Activated naive CD4-positive, alpha-beta T cell treated with anti-CD3 and anti-CD28 coated beads for 36 hours (primary cell): ENCODE data around the gene RPS6KA4. TPM values are rescaled to one million over a fixed set of nuclear protein-coding genes. Genes with fewer than 3 reads are reported as not detected.

ENCODE experiments used
- CTCF ChIA-PET: fragments of 350-600 bp; sonication (Branson Sonifier 250); formaldehyde crosslinking; loops from one replicate; lab custom pipeline; 2021; ENCODE audit warnings: antibody characterized with exemption; lab: Charles Lee
- DNase-seq: peaks from one replicate; pipeline ENCODE4 v3.0.0-alpha.2; 2020
- H3K27ac Mint-ChIP-seq: one replicate; pipeline ENCODE4 v1.8.0; 2021; ENCODE audit warnings: mild to moderate bottlenecking, mixed read lengths
- H3K27me3 Mint-ChIP-seq: one replicate; pipeline ENCODE4 v1.8.0; 2021; ENCODE audit warnings: low read depth, mixed read lengths
- H3K36me3 Mint-ChIP-seq: one replicate; pipeline ENCODE4 v1.8.0; 2021; ENCODE audit warnings: low read depth, mixed read lengths
- H3K4me1 Mint-ChIP-seq: one replicate; pipeline ENCODE4 v1.8.0; 2021; ENCODE audit warnings: low read depth, mixed read lengths
- H3K4me3 Mint-ChIP-seq: one replicate; pipeline ENCODE4 v1.8.0; 2021; ENCODE audit warnings: mild to moderate bottlenecking, moderate library complexity, mixed read lengths
- H3K9me3 Mint-ChIP-seq: one replicate; pipeline ENCODE4 v1.8.0; 2021; ENCODE audit warnings: mixed read lengths
- intact Hi-C: fragments of 100-400 bp; cut with micrococcal nuclease; formaldehyde crosslinking; loops from one replicate; pipeline ENCODE4 v1.15.1; 2023
- total RNA-seq, 2 experiments: library from RNA; stranded (reverse); gene quantifications; one replicate each; pipeline ENCODE4 v1.2.3, GENCODE V29; 2021

Gene RPS6KA4
- total RNA-seq, 2 experiments from 2014 or later = 19.1 to 21.3 TPM

DNA sequence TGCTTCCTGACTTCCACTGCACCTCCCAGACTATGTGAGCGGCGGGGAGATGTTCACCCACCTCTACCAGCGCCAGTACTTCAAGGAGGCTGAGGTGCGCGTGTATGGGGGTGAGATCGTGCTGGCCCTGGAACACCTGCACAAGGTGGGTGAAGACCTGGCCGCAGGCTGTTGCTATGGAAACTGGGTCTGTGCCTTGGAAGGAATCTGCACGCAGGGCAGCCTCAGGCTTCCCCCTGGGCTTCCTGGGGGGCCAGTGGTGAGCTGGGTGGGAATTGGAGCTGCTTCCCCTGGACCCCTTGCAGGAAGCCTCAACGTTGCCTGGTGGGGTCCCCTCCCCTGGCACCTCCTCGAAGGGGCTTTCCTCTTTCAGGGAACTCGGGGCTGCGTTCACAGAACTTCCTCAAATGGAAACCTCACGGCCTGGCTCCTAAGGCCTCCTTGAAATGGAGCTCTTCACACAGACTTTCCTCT lies 1.5 kb downstream of the RPS6KA4 start:
- Mint-ChIP-seq H3K9me3 (no peaks in the 10 kb centered on the region), H3K36me3 (peaks cover 18% of the 10 kb centered on the region), H3K4me3 (peak overlapping the region; percentile 91), H3K4me1 (peaks cover 39% of the 10 kb centered on the region), H3K27ac (no peak overlapping the region), H3K27me3 (no peaks in the 10 kb centered on the region)
- DNase-seq = no peak
- CTCF ChIA-PET = interaction anchor here (0.8 to 1.6 kb wide), 9 partner anchors 11 to 225 kb away, joined by 3 to 7 read pairs (median 3); partner anchors contain the start of genes PRDX5 and TRMT112
- intact Hi-C loops = loop anchor here (5.0 kb wide), 1 partner anchor 292 kb away; no protein-coding TSS in a partner anchor

DNA sequence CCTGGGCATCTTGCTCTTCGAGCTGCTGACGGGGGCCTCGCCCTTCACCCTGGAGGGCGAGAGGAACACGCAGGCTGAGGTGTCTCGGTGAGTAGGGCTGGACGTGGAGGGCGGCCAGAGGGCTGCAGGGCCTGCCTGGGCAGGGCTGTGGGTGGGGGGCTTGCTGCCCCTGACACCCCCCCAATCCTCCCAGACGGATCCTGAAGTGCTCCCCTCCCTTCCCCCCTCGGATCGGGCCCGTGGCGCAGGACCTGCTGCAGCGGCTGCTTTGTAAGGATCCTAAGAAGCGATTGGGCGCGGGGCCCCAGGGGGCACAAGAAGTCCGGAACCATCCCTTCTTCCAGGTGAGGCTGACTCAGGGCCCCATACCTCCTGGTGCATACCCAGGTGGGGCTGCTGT lies 2.7 kb downstream of the RPS6KA4 start:
- H3K36me3 Mint-ChIP-seq = peaks cover 24% of the 10 kb centered on the region
- DNase-seq = no peak
- CTCF ChIA-PET = interaction anchor here (1.5 kb wide), 1 partner anchor 20 kb away, joined by 3 read pairs; no protein-coding TSS in a partner anchor
- intact Hi-C loops = loop anchor here (5.0 kb wide), 1 partner anchor 291 kb away; no protein-coding TSS in a partner anchor
- H3K4me3 Mint-ChIP-seq = no peak overlapping the region
- H3K27me3 Mint-ChIP-seq = no peaks in the 10 kb centered on the region
- no peak overlapping the region for H3K27ac Mint-ChIP-seq
- no peaks in the 10 kb centered on the region for H3K9me3 Mint-ChIP-seq
- peaks cover 36% of the 10 kb centered on the region for H3K4me1 Mint-ChIP-seq

DNA sequence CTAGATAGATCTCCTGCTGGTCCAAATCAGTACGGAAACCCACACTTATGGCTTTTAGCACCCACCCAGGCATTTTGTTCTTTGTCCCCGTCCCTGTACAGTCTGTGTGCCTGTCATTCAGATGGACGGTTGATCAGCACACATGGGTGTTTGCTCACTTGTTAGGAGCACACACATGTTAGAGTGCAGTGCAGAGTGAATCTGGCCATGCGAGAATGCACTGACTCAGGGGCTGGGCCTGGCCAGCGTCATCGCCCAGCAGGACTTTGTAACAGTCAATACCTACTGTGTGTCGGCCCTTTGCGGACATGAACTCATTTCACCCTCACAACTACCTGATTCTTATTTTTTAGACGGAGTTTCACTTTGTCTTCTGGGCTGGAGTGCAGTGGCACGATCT lies 3.4 kb downstream of the RPS6KA4 start:
- H3K27ac Mint-ChIP-seq = no peak overlapping the region
- peaks cover 35% of the 10 kb centered on the region for H3K4me1 Mint-ChIP-seq
- no peaks in the 10 kb centered on the region for H3K27me3 Mint-ChIP-seq
- intact Hi-C loops = loop anchor here (5.0 kb wide), 1 partner anchor 290 kb away; no protein-coding TSS in a partner anchor
- DNase-seq = no peak
- H3K36me3 Mint-ChIP-seq = peaks cover 25% of the 10 kb centered on the region
- no peaks in the 10 kb centered on the region for H3K9me3 Mint-ChIP-seq
- no peak overlapping the region for H3K4me3 Mint-ChIP-seq
- CTCF ChIA-PET = no interaction called here

DNA sequence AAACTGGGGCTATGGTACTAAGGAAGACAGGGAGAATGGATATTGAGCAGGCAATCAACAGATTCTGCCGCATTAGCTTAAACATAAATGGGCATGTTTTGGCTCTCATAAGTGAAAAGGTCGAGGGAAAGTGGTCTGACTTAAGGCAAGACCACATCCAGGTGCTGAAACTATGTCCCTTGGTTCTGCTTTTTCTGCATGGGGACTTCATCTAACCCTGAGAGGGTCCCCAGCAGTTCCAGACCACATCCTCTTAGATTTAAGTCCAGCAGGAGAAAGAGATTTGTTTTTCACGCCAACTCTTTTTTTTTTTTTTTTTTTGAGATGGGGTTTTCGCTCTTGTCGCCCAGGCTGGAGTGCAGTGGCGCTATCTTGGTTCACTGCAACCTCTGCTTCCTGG lies 5.5 kb downstream of the RPS6KA4 start:
- H3K27ac Mint-ChIP-seq = no peak overlapping the region
- CTCF ChIA-PET = no interaction called here
- H3K36me3 Mint-ChIP-seq = peaks cover 28% of the 10 kb centered on the region

DNA sequence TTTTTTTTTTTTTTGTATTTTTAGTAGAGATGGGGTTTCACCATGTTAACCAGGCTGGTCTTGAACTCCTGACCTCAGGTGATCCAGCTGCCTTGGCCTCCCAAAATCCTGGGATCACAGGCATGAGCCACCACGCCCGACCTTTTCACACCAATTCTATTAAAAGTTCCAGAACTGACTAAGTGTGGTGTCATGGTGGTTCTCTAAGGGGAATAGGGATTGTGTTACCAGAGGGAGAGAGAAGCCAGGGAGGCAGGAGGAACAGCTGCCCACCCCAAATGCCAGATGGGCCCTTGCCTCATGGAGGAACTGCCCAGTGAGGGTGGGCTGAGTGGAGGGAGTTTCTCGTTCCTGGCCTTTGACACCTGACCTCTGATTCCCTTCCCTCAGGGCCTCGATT lies 5.9 kb downstream of the RPS6KA4 start:
- H3K36me3 Mint-ChIP-seq = peaks cover 30% of the 10 kb centered on the region
- no peak overlapping the region for H3K27ac Mint-ChIP-seq

More for the DNA sequence above, 5.5 kb downstream of the RPS6KA4 start:
- intact Hi-C loops = loop anchor here (5.0 kb wide), 1 partner anchor 288 kb away; no protein-coding TSS in a partner anchor
- Mint-ChIP-seq H3K27me3 (no peaks in the 10 kb centered on the region), H3K4me3 (no peak overlapping the region), H3K9me3 (no peaks in the 10 kb centered on the region), H3K4me1 (peaks cover 25% of the 10 kb centered on the region)
- DNase-seq = no peak

DNA sequence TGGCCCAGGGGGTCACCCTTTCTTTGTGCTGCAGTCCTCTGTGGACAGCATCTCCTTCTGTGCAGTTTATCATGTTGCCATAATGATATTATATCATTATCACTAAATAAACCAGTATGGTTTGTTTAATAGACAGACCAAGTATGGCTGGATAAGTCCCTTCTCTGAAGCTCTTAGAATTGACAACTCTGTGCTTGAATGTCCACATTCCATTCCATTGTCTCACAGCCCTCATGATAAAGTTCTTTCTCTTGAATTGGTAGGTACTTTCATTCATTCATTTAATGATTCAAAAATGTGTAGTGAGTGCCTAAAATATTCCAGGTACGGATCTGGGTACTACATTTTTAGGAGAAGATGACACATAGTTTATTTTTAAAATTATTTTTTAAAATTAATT lies 7.8 kb downstream of the RPS6KA4 start:
- intact Hi-C loops = no loop called here
- CTCF ChIA-PET = interaction anchor here (0.6 kb wide), 1 partner anchor 8 kb away, joined by 8 read pairs; no protein-coding TSS in a partner anchor
- peaks cover 31% of the 10 kb centered on the region for H3K36me3 Mint-ChIP-seq
- no peak for DNase-seq
- H3K27ac Mint-ChIP-seq = no peak overlapping the region
- H3K4me1 Mint-ChIP-seq = peaks cover 6% of the 10 kb centered on the region
- no peak overlapping the region for H3K4me3 Mint-ChIP-seq
- H3K9me3 Mint-ChIP-seq = no peaks in the 10 kb centered on the region
- no peaks in the 10 kb centered on the region for H3K27me3 Mint-ChIP-seq

More for the DNA sequence above, 5.9 kb downstream of the RPS6KA4 start:
- H3K27me3 Mint-ChIP-seq = no peaks in the 10 kb centered on the region
- H3K4me3 Mint-ChIP-seq = no peak overlapping the region
- DNase-seq = no peak
- intact Hi-C loops = loop anchor here (5.0 kb wide), 1 partner anchor 287 kb away; no protein-coding TSS in a partner anchor
- peaks cover 21% of the 10 kb centered on the region for H3K4me1 Mint-ChIP-seq
- CTCF ChIA-PET = no interaction called here
- no peaks in the 10 kb centered on the region for H3K9me3 Mint-ChIP-seq

DNA sequence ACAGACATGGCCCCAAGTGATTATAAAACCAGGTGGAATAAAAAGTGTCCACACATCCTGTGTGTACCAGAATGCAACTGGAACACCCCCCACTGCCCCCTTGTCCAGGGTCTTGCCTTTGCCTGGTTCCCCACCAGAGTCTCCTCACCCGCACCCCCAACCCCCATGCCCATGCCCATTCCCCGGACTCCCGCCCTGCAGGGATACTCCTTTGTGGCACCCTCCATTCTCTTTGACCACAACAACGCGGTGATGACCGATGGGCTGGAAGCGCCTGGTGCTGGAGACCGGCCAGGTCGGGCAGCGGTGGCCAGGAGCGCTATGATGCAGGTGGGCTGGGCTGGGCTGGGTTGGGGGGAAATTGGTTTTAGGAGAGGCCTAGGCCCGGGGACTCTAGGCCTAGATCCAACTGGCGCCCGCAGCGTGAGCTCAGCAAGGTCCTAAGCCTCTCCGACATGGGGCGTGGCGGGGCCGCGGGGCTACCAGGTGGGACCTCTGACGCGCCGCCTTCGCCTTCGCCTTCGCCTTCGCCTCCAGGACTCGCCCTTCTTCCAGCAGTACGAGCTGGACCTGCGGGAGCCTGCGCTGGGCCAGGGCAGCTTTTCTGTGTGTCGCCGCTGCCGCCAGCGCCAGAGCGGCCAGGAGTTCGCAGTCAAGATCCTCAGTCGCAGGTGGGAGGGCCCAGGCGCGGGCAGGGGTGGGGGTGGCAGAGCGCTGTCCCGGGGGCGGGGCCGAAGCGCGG lies 9.1 kb downstream of the RPS6KA4 start:
- peaks cover 24% of the 10 kb centered on the region for H3K36me3 Mint-ChIP-seq
- no peaks in the 10 kb centered on the region for H3K9me3 Mint-ChIP-seq
- no peaks in the 10 kb centered on the region for H3K27me3 Mint-ChIP-seq
- H3K4me3 Mint-ChIP-seq = no peak overlapping the region
- no peak for DNase-seq
- CTCF ChIA-PET = no interaction called here
- H3K27ac Mint-ChIP-seq = no peak overlapping the region
- H3K4me1 Mint-ChIP-seq = no peaks in the 10 kb centered on the region
- intact Hi-C loops = no loop called here

DNA sequence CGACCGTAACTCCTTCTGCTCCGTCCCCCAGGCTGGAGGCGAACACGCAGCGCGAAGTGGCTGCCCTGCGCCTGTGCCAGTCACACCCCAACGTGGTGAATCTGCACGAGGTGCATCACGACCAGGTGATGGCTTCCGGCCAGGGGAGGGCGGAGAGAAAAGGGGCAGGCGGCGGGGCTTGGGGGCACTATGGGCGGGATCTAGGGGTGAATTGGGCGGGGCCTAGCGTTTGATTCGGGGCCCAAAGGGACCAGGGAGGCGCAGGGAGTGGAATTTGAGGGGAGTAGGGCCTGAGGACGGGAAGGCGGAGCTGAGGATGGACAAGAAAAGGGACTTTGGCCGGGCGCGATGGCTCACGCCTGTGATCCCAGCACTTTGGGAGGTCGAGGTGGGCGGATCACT lies 9.7 kb downstream of the RPS6KA4 start:
- H3K4me1 Mint-ChIP-seq = no peaks in the 10 kb centered on the region
- H3K9me3 Mint-ChIP-seq = no peaks in the 10 kb centered on the region
- no peak overlapping the region for H3K27ac Mint-ChIP-seq
- H3K36me3 Mint-ChIP-seq = peaks cover 21% of the 10 kb centered on the region
- no peak for DNase-seq
- CTCF ChIA-PET = no interaction called here
- no peak overlapping the region for H3K4me3 Mint-ChIP-seq
- intact Hi-C loops = no loop called here
- H3K27me3 Mint-ChIP-seq = no peaks in the 10 kb centered on the region

DNA sequence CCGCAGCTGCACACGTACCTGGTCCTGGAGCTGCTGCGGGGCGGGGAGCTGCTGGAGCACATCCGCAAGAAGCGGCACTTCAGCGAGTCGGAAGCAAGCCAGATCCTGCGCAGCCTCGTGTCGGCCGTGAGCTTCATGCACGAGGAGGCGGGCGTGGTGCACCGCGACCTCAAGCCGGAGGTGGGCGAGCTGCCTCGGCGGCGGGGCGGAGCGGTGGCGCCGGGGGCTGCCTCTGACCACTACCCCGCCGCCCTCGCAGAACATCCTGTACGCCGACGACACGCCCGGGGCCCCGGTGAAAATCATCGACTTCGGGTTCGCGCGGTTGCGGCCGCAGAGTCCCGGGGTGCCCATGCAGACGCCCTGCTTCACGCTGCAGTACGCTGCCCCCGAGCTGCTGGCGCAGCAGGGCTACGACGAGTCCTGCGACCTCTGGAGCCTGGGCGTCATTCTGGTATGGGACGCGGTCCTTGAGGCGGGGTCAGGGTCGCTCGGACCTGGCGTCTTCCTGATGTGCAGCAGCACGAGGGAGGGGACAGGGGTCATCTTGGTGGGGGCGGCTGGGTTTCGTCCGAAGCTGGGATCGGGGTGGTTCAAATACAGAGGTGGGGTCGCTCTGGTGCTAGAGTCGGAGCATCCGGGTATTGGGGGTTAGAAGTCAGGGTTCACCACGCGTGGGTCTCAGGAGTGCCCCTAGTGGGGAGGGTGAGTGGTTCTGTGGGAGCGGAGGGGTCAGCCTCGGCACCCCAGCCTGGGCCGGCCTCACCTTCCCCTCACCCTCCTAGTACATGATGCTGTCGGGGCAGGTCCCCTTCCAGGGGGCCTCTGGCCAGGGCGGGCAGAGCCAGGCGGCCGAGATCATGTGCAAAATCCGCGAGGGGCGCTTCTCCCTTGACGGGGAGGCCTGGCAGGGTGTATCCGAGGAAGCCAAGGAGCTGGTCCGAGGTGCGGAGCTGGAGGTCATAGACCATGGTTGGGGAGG lies 10.8 kb downstream of the RPS6KA4 start:
- Mint-ChIP-seq H3K4me1 (no peaks in the 10 kb centered on the region), H3K9me3 (no peaks in the 10 kb centered on the region), H3K36me3 (peaks cover 16% of the 10 kb centered on the region), H3K4me3 (no peak overlapping the region), H3K27me3 (no peaks in the 10 kb centered on the region), H3K27ac (no peak overlapping the region)
- CTCF ChIA-PET = no interaction called here
- no peak for DNase-seq
- intact Hi-C loops = no loop called here

DNA sequence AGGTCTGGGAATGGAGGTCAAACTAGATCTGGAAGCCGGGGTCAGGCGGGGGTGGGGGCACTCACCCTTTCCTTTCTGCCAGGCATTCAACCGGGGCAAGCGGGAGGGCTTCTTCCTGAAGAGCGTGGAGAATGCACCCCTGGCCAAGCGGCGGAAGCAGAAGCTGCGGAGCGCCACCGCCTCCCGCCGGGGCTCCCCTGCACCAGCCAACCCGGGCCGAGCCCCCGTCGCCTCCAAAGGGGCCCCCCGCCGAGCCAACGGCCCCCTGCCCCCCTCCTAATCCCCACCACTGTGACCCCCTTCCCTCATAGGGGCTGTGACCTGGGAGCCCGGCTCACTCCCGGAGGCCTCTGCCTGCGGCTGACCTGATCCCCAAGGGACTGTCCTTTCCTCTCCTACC lies 12.2 kb downstream of the RPS6KA4 start:
- Mint-ChIP-seq H3K4me1 (no peaks in the 10 kb centered on the region), H3K27me3 (no peaks in the 10 kb centered on the region), H3K9me3 (no peaks in the 10 kb centered on the region), H3K36me3 (peaks cover 13% of the 10 kb centered on the region), H3K27ac (no peak overlapping the region), H3K4me3 (no peak overlapping the region)
- CTCF ChIA-PET = no interaction called here
- no peak for DNase-seq
- intact Hi-C loops = no loop called here

DNA sequence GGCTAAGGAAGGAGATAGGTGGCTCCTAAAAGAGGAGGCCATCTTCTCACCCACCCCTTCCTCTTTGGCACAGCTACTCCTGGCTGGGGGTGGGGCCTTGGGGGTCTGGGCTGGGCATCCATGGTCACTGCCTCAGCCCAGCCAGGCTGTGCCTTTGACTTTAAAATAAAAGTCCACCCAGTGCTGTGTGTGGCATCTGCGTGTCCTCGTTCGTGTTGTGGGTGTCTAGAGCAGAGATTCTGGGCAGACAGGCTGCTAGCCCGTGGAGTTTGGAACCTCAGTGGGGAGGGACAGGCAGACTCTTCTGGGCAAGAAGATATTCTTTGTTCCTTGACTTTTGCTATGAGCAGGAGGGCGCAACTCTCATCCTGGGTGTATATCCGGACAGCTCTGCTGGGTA lies 13.1 kb downstream of the RPS6KA4 start:
- Mint-ChIP-seq H3K36me3 (peaks cover 8% of the 10 kb centered on the region), H3K4me3 (no peak overlapping the region), H3K27ac (no peak overlapping the region), H3K4me1 (no peaks in the 10 kb centered on the region), H3K27me3 (no peaks in the 10 kb centered on the region), H3K9me3 (no peaks in the 10 kb centered on the region)
- no peak for DNase-seq
- CTCF ChIA-PET = no interaction called here
- intact Hi-C loops = no loop called here
